B cell (primary cell): Measurements from ENCODE around the gene ZNF556. TPM values are rescaled to one million over a fixed set of nuclear protein-coding genes. Genes with fewer than 3 reads are reported as not detected.

Experiments
- ATAC-seq: fragments of 200-7000 bp; cut with Tn5 transposase; one replicate; pipeline ENCODE4 v1.10.0; 2021; ENCODE audit warnings: low read depth, mild to moderate bottlenecking, moderate number of reproducible peaks, moderate library complexity
- CTCF ChIA-PET: fragments of 350-600 bp; sonication (Branson Sonifier 250); formaldehyde crosslinking; loops from one replicate; lab custom pipeline; 2021; ENCODE audit warnings: antibody characterized with exemption, inconsistent platforms; lab: Charles Lee
- POLR2A ChIA-PET: fragments of 350-600 bp; sonication (Branson Sonifier 250); formaldehyde crosslinking; loops from one replicate; lab custom pipeline; 2021; ENCODE audit warnings: antibody characterized with exemption; lab: Charles Lee
- DNase-seq: peaks from one replicate; pipeline ENCODE4 v3.0.0; 2013
- H2AFZ ChIP-seq: 2 replicates; pipeline ENCODE4 v1.6.1; 2012; ENCODE audit warnings: mild to moderate bottlenecking, low read depth, low read length; ENCODE audit not compliant: insufficient read depth, poor library complexity, severe bottlenecking
- H3K27ac ChIP-seq, 2 donors: 1 replicate in 1 of 2; 2 replicates in 1 of 2; pipeline ENCODE4 v1.5.1; 2012 to 2013; ENCODE audit warnings: low read length in 2 of 2, mild to moderate bottlenecking in 2 of 2, moderate library complexity in 1 of 2
- H3K27me3 ChIP-seq, 4 experiments: fragments of 200-600 bp in 1 of 4; sonication (generic) in 1 of 4; replicated peaks in 1 of 4; 1 replicate in 2 of 4; 2 replicates in 2 of 4; pipeline versions ENCODE4 v1.6.1 to v1.7.0; 2013 to 2016; ENCODE audit warnings: low read length in 3 of 4, mild to moderate bottlenecking in 2 of 4, mixed read lengths in 1 of 4, moderate library complexity in 1 of 4; ENCODE audit not compliant: insufficient read depth in 4 of 4, control insufficient read depth in 3 of 4; ENCODE audit errors: control extremely low read depth in 1 of 4
- H3K36me3 ChIP-seq, 2 experiments: replicated peaks in 1 of 2; 1 replicate in 1 of 2; 2 replicates in 1 of 2; pipeline versions ENCODE4 v1.6.1 to v1.7.1; 2013; ENCODE audit warnings: low read length in 1 of 2; ENCODE audit not compliant: insufficient read depth in 2 of 2, control insufficient read depth in 1 of 2; ENCODE audit errors: control extremely low read depth in 1 of 2, extremely low read depth in 1 of 2
- H3K4me1 ChIP-seq, 2 donors: fragments of 200-600 bp in 1 of 2; sonication (generic) in 1 of 2; 1 replicate in 1 of 2; 2 replicates in 1 of 2; pipeline versions ENCODE4 v1.5.1 to v1.6.1; 2013 to 2017; ENCODE audit warnings: low read length in 2 of 2; ENCODE audit not compliant: control insufficient read depth in 2 of 2, insufficient read depth in 2 of 2
- H3K4me2 ChIP-seq: replicated peaks from 2 replicates; pipeline ENCODE3; 2012; ENCODE audit warnings: mild to moderate bottlenecking, low read depth, low read length; ENCODE audit not compliant: poor library complexity, severe bottlenecking
- H3K4me3 ChIP-seq, 5 experiments: fragments of 200-600 bp in 1 of 5; sonication (generic) in 1 of 5; 1 replicate in 3 of 5; 2 replicates in 2 of 5; pipeline versions ENCODE4 v1.5.1 to v1.7.0; 2011 to 2016; ENCODE audit warnings: low read length in 4 of 5, mild to moderate bottlenecking in 4 of 5, low read depth in 2 of 5, control low read depth in 1 of 5, moderate library complexity in 1 of 5; ENCODE audit not compliant: insufficient read depth in 1 of 5; ENCODE audit errors: control extremely low read depth in 1 of 5, extremely low read depth in 1 of 5
- H3K79me2 ChIP-seq: fragments of 200-600 bp; sonication (generic); one replicate; pipeline ENCODE4 v1.6.0; 2016; ENCODE audit warnings: low read length; ENCODE audit not compliant: control insufficient read depth, insufficient read depth
- H3K9ac ChIP-seq: fragments of 200-600 bp; sonication (generic); 2 replicates; pipeline ENCODE4 v1.6.1; 2017; ENCODE audit warnings: mild to moderate bottlenecking, low read length, moderate library complexity
- H3K9me3 ChIP-seq, 3 donors: one replicate each; pipeline versions ENCODE4 v1.6.1 to v1.7.1; 2013; ENCODE audit warnings: low read length in 2 of 3; ENCODE audit not compliant: control insufficient read depth in 2 of 3, insufficient read depth in 1 of 3; ENCODE audit errors: control extremely low read depth in 1 of 3
- H4K20me1 ChIP-seq: 2 replicates; pipeline ENCODE4 v1.6.0; 2012; ENCODE audit warnings: mild to moderate bottlenecking, low read length; ENCODE audit not compliant: insufficient read depth, control insufficient read depth, poor library complexity, severe bottlenecking
- H3K27ac Mint-ChIP-seq: one replicate; pipeline ENCODE4 v1.8.0; 2021; ENCODE audit warnings: mixed read lengths
- H3K27me3 Mint-ChIP-seq: one replicate; pipeline ENCODE4 v1.8.0; 2021; ENCODE audit warnings: mixed read lengths
- H3K4me1 Mint-ChIP-seq: one replicate; pipeline ENCODE4 v1.8.0; 2021; ENCODE audit warnings: mixed read lengths
- H3K4me3 Mint-ChIP-seq: one replicate; pipeline ENCODE4 v1.8.0; 2021; ENCODE audit warnings: mixed read lengths
- H3K9me3 Mint-ChIP-seq: one replicate; pipeline ENCODE4 v1.8.0; 2022; ENCODE audit warnings: mixed read lengths; ENCODE audit not compliant: insufficient read depth
- EZH2 ChIP-seq: IDR thresholded peaks from 2 replicates; pipeline ENCODE4 v1.6.1; 2012; ENCODE audit warnings: borderline replicate concordance, low read depth, mild to moderate bottlenecking, moderate library complexity, low read length; ENCODE audit not compliant: insufficient read depth, poor library complexity, severe bottlenecking
- WGBS: methylation state at CpG from one replicate; pipeline ENCODE4 v1.1.5; 2013; ENCODE audit warnings: missing lambda C conversion rate; ENCODE audit not compliant: insufficient coverage; 5-methylcytosine and 5-hydroxymethylcytosine counted together
- intact Hi-C: fragments of 100-400 bp; cut with micrococcal nuclease; formaldehyde crosslinking; loops from one replicate; pipeline ENCODE4 v1.10.0; 2022
- polyA plus RNA-seq: library from polyadenylated mRNA; depleted of rRNA; stranded (reverse); fragments of >200 nt; gene quantifications from 2 replicates; pipeline ENCODE4 v1.2.3, GENCODE V29; 2012
- total RNA-seq, 2 donors: library from RNA; stranded (reverse); fragments of 120-200 nt in 1 of 2; gene quantifications; 1 replicate in 1 of 2; 2 replicates in 1 of 2; pipeline versions ENCODE4 v1.2.3 to v1.2.4, GENCODE V29; 2013 to 2022
- TF ChIP-seq, protein P1 (sequence below): fragments of 200-600 bp; IDR thresholded peaks from one replicate; pipeline ENCODE4 v1.8.0; 2022; ENCODE audit warnings: antibody characterized with exemption, mild to moderate bottlenecking

ZNF556 gene
- total and polyA plus RNA-seq, 2 donors (not counting 1 experiment from before 2014, with no cell fraction given) = 0.13 TPM; not detected in 1

DNA sequence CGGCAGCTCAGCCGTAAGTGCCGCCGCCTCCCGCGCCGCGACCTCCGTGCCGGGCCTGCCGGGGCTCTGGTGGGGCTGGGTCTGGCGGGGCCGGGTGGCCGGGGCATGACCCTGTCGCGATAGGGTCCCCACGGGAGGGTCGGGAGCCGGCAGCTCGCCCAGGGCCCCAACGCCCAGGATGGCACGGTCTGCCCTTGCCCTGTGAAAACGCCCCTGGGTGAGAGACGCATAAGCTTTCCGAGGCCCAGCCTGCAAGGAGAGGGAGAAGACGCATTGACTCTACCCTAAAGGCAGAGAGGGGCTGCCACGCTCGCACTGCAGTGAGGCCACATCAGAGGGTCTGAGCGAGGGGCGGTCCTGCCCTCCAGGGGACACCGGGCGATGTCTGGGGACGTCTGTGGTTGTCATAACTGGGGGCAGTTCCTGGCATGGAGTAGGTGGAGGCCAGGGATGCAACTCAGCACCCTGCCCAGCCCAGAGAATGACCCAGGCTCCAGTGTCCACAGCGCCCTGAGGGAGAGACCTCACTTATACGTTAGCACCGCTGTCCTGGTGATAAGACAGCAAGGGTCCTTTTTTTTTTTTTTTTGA lies 46.9 kb upstream of the ZNF556 start:
- Histone ChIP-seq H3K9ac (peak overlapping the region; percentile 81), H3K36me3 (no peaks in the 10 kb centered on the region), H3K4me3 (peak overlapping the region; percentile 19 to 81 (median 60)), H4K20me1 (no peaks in the 10 kb centered on the region), H3K4me1 (peaks cover 4 to 18% of the 10 kb centered on the region in 2 donors), H3K27ac (no peak overlapping the region), H2AFZ (peak overlapping the region; percentile 78), H3K27me3 (no peaks in the 10 kb centered on the region), H3K79me2 (peaks cover 10% of the 10 kb centered on the region), H3K9me3 (no peaks in the 10 kb centered on the region), H3K4me2 (peak overlapping the region; percentile 99)
- POLR2A ChIA-PET = interaction anchor here (0.6 to 1.6 kb wide), 2 partner anchors 21 to 30 kb away, joined by 4 to 5 read pairs; partner anchors contain the start of gene ZNF555
- ATAC-seq (no peak), DNase-seq (no peak)
- WGBS = 2% methylated on average over 34 of the region's 36 CpGs
- no peaks in the 10 kb centered on the region for H3K27me3 Mint-ChIP-seq
- TF ChIP-seq, protein P1, sequence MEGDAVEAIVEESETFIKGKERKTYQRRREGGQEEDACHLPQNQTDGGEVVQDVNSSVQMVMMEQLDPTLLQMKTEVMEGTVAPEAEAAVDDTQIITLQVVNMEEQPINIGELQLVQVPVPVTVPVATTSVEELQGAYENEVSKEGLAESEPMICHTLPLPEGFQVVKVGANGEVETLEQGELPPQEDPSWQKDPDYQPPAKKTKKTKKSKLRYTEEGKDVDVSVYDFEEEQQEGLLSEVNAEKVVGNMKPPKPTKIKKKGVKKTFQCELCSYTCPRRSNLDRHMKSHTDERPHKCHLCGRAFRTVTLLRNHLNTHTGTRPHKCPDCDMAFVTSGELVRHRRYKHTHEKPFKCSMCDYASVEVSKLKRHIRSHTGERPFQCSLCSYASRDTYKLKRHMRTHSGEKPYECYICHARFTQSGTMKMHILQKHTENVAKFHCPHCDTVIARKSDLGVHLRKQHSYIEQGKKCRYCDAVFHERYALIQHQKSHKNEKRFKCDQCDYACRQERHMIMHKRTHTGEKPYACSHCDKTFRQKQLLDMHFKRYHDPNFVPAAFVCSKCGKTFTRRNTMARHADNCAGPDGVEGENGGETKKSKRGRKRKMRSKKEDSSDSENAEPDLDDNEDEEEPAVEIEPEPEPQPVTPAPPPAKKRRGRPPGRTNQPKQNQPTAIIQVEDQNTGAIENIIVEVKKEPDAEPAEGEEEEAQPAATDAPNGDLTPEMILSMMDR = no peak
- TF ChIP-seq EZH2 = no peak
- peak overlapping the region; percentile 85 for H3K4me3 Mint-ChIP-seq
- CTCF ChIA-PET = interaction anchor here (0.8 to 1.7 kb wide), 4 partner anchors 21 to 172 kb away, joined by 3 to 6 read pairs (median 4); partner anchors contain the start of gene ZNF555
- H3K4me1 Mint-ChIP-seq = peaks cover 9% of the 10 kb centered on the region
- H3K27ac Mint-ChIP-seq = no peak overlapping the region
- intact Hi-C loops = no loop called here
- H3K9me3 Mint-ChIP-seq = no peaks in the 10 kb centered on the region

GRCh38 chr19:2822846-2823245 lies 44.3 kb upstream of the ZNF556 start:
- ATAC-seq = no peak
- no peaks in the 10 kb centered on the region for H4K20me1 ChIP-seq
- no peak for DNase-seq
- no peak overlapping the region for H3K4me3 ChIP-seq
- peaks cover 0 to 2% (median 0%) of the 10 kb centered on the region in 3 donors for H3K9me3 ChIP-seq
- Mint-ChIP-seq H3K4me1 (peaks cover 11% of the 10 kb centered on the region), H3K27me3 (no peaks in the 10 kb centered on the region), H3K4me3 (no peak overlapping the region), H3K27ac (no peak overlapping the region), H3K9me3 (no peaks in the 10 kb centered on the region)
- no peaks in the 10 kb centered on the region for H3K36me3 ChIP-seq
- no peak overlapping the region for H3K4me2 ChIP-seq
- no peak for TF ChIP-seq EZH2
- TF ChIP-seq, protein P1 = no peak
- no peak overlapping the region for H3K27ac ChIP-seq
- ChIA-PET CTCF (interaction anchor here (1.4 kb wide), 1 partner anchor 174 kb away, joined by 5 read pairs; no protein-coding TSS in a partner anchor), POLR2A (no interaction called here)
- peaks cover 4 to 18% of the 10 kb centered on the region in 2 donors for H3K4me1 ChIP-seq
- no peak overlapping the region for H2AFZ ChIP-seq
- 100% methylated on average over 4 of the region's 5 CpGs for WGBS
- H3K79me2 ChIP-seq = peaks cover 10% of the 10 kb centered on the region
- H3K27me3 ChIP-seq = no peaks in the 10 kb centered on the region
- intact Hi-C loops = no loop called here
- no peak overlapping the region for H3K9ac ChIP-seq
